ENCODE results near the gene CYP27B1.
"Not testable (repeated sequence)": the region's sequence is repeated elsewhere in the genome, so short reads cannot be mapped to it uniquely, and the experiment has no call there.

Gene CYP27B1

GRCh38 chr12:57722716-57723629 lies 43.9 kb downstream of the CYP27B1 start:
- DNase-seq (ENCODE audit: low read depth in 2 of 2), result no peak

- DNase-seq (ENCODE audit: low read depth in 2 of 2), result not testable (repeated sequence)
These were observed 44.9 kb downstream of the CYP27B1 start for GRCh38 chr12:57721846-57722608.

DNA sequence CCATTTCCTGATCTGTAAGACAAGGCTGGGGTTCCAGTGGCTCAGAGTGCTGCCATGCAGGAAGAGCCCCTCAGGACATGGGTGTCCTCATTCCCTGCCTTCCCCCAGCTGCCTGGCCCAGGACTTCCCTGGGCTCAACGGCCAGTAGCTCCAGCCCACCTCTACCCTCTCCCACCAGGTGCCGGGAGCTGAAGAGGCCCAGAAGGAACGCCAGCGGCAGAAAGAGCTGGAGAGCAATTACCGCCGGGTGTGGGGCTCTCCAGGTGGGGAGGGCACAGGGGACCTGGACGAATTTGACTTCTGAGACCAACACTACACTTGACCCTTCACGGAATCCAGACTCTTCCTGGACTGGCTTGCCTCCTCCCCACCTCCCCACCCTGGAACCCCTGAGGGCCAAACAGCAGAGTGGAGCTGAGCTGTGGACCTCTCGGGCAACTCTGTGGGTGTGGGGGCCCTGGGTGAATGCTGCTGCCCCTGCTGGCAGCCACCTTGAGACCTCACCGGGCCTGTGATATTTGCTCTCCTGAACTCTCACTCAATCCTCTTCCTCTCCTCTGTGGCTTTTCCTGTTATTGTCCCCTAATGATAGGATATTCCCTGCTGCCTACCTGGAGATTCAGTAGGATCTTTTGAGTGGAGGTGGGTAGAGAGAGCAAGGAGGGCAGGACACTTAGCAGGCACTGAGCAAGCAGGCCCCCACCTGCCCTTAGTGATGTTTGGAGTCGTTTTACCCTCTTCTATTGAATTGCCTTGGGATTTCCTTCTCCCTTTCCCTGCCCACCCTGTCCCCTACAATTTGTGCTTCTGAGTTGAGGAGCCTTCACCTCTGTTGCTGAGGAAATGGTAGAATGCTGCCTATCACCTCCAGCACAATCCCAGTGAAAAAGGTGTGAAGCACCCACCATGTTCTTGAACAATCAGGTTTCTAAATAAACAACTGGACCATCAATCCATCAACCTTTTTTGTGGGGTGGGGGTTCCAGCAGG lies 46.0 kb downstream of the CYP27B1 start:
- no peak for DNase-seq (ENCODE audit: low read depth in 2 of 2)

- no peak for DNase-seq (ENCODE audit: low read depth in 2 of 2)
These were observed 46.9 kb downstream of the CYP27B1 start for GRCh38 chr12:57719777-57720605.

- no peak for DNase-seq (ENCODE audit: low read depth in 2 of 2)
These were observed 48.0 kb downstream of the CYP27B1 start for GRCh38 chr12:57718641-57719528.

- no peak for DNase-seq (ENCODE audit: low read depth in 2 of 2)
These were observed 48.8 kb downstream of the CYP27B1 start for GRCh38 chr12:57717846-57718640.

GRCh38 chr12:57717131-57717530 lies 49.7 kb downstream of the CYP27B1 start:
- no peak for DNase-seq (ENCODE audit: low read depth in 2 of 2)

DNA sequence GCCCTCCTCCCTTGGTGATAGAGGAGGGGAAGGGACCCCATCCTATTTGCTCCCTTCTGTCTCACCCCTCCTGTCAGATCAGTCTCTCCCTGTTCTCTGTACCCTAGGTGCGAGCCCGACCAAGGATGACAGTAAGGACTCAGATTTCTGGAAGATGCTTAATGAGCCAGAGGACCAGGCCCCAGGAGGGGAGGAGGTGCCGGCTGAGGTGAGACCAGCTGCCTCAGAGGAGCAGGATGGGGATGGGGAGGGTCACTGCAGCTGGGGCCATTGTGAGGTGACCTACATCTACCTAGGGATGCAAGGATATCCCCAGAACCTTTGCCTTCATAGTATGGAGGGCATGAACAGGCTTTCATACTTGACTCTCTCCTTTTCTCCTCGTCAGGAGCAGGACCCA lies 50.6 kb downstream of the CYP27B1 start:
- no peak for DNase-seq (ENCODE audit: low read depth in 2 of 2)

DNA sequence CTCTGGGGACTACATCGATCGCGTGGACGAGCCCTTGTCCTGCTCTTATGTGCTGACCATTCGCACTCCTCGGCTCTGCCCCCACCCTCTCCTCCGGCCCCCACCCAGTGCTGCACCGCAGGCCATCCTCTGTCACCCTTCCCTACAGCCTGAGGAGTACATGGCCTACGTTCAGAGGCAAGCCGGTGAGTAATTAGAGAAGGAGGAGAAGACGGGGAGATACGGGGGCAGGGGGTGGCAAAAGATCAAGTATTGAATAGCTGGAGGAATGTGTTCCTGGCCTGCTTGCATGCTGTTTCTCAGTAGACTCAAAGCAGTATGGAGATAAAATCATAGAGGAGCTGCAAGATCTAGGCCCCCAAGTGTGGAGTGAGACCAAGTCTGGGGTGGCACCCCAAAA lies 51.1 kb downstream of the CYP27B1 start:
- no peak for DNase-seq (ENCODE audit: low read depth in 2 of 2)

GRCh38 chr12:57715036-57715748 lies 51.7 kb downstream of the CYP27B1 start:
- DNase-seq (ENCODE audit: low read depth in 2 of 2), result not testable (repeated sequence)

DNA sequence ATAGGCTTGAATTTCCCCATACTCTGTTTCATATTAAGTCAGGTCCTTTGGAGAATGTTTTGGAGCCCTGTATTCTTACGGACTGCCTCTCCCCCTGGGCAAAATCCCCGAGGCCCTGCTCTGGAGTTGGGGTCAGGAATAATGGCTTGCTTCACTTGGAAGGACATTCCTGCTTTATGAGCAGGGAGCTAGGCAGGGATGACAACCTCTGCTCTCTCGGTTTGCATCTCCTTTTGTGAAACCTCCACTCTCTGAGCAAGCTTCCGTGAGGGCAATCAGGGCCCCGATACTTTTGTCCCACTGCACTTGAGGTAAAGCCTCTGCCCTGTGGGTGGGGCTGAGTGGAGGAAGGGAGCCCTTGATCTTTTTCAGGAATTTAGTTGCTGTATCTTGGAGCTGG lies 53.7 kb downstream of the CYP27B1 start:
- DNase-seq (ENCODE audit: low read depth in 2 of 2), result no peak

DNA sequence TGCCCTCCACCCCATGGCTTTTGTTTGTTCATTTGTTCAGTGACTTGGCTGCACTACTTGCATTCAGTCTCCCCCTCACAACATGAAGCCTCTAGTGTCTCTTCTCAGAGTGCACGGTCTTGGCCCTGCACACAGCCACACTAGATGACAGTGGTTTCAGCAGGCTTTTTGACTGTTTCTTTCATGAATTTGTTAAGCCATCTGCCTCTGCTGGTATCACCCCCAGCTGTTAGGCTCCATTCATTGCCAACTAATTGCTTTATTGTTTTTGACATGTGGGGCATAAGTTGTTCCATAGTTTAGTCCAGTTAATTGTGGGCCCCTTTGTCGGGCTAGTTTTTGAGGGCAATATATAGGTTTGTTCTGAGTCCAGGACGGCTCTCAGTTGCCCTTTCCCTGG lies 54.2 kb downstream of the CYP27B1 start:
- DNase-seq (ENCODE audit: low read depth in 2 of 2), result no peak
